ENCODE data around the gene HYAL1.

HYAL1 gene

GRCh38 chr3:50258029-50258680 is 45.2 kb downstream of the HYAL1 start:
- DNase-seq: no peak

GRCh38 chr3:50256978-50257890 is 46.1 kb downstream of the HYAL1 start:
- peak in 1 of 2 donors; percentile 54 for DNase-seq

GRCh38 chr3:50255251-50255615 is 48.1 kb downstream of the HYAL1 start:
- DNase-seq: no peak

GRCh38 chr3:50254577-50255250 is 48.7 kb downstream of the HYAL1 start:
- peak; percentile 86 to 88 for DNase-seq

DNA sequence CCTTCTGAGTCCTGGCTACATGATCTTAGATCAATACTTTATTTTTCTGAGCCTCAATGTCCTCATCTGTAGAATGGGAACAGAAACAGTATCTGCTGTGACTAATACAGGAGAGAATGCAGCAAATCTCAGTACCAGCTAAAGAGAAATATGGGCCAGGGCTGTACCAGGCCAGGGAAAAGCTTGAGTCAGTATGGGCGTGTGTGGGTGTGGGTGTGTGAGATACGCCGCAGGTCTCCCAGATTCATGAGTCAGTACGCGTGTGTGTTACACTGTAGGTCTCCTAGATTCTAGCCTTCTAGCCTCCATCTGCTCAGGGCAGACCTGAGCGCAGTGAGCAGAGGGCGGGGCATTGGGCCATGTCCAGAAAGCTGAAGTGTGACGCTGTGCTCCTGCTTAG is 52.2 kb downstream of the HYAL1 start:
- peak; percentile 39 to 65 for DNase-seq

GRCh38 chr3:50250514-50250913 is 52.9 kb downstream of the HYAL1 start:
- no peak for DNase-seq

Data from inflammatory macrophage treated with lipopolysaccharide for 1 hour (primary cell).